CMK (cell line): ENCODE measurements around the gene SP6.

ENCODE experiments used
- DNase-seq: peaks from one replicate; pipeline ENCODE4 v3.0.0-alpha.2; 2010; ENCODE audit warnings: low read depth

The SP6 gene

GRCh38 chr17:47856830-47857229 is 5.9 kb upstream of the SP6 start:
- DNase-seq = no peak

- DNase-seq = no peak
Measured at GRCh38 chr17:47855737-47856136, 4.8 kb upstream of the SP6 start.

- DNase-seq = no peak
Measured at GRCh38 chr17:47853616-47854015, 2.7 kb upstream of the SP6 start.

DNA sequence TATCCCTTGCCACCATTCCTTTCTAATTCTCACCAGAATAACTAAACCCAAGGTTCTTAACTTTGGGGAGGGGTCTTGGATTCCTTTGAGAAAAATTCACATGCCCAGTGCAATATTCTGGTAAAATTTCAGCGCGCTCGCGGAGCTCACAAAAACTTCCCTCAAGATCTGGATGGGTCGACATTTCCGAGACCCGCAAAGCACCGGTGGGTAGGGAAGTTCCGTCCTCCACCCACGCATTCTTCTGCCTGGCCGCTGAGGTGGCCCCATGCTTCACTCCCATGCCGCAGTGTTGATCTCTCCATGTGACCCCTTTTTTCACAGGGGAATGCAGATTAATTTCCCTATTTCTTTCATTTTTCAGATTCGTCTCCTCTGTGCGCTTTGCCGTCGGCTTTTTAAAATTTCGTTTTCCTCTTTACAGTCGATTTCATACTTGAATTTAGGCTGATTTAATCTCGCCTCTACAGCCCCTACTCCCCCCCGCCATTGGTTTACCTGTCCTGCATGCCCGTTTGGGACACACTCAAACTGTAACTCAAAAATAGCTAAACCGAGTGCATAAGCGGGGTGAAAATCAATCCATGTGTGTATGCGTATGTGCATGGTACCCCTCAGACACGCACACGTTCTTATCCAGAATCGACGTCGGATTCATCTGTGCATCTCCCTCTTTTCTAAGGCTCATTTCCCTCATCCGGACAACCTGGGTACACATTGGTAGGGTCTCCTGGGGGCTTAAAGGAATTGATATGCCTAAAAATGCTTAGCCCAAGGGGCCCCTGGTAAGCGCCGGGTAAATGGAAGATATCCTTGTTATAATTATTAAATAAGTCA is 1.4 kb upstream of the SP6 start:
- DNase-seq = no peak

- no peak for DNase-seq
Measured at GRCh38 chr17:47851764-47852112, 775 bp upstream of the SP6 start.

DNA sequence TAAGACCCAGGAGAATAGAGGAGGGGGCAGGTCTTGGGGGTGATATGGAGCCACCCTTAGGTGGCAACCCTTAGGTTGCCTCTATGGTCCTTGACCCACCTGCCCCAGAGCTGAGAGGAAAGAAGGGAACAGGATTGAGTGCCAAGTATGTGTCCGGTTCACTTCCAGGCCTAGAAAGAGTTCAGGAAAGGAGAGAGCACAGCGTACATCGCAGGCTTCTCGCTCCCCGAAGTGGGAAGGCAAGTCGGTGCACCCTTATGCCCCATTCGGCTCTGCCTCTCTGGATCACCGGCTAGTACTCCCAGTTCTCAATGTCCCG is 631 bp downstream of the SP6 start:
- DNase-seq = no peak

DNA sequence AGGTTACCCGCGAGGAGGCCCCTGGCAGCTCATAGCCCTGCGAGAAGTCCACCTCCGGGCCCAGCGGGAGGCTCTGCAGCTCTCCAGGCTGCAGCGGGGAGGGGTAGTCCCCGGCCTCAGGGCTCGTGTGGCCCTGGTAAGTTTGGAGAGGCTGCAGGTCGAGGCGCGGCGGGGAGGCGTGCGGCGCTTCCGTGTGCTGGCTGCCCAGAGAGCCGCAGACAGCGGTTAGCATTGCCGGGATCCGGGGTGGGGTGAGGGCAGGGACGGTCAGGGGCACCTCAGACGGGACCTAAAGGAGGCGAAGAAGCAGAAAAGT is 2.8 kb downstream of the SP6 start:
- no peak for DNase-seq

- DNase-seq = no peak
Measured at GRCh38 chr17:47847341-47848197, 3.4 kb downstream of the SP6 start.

GRCh38 chr17:47846716-47847340 is 4.1 kb downstream of the SP6 start:
- no peak for DNase-seq

DNA sequence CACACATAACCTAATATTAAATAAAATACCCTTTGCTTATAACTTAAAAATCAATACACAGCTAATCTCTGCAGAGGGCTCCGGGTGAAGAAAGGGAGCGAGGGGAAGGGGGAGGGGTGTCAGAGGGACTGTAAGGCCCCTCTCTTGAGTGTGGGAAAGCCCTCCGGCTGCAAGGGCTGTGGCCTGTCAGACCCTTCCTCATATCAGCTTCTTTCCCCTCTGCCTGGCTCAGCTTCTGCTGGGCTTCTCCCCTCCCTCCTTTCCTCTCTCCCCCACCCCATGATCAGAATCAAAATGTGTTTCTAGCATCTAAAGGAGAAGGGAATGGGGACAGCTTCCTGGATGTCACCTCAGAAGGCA is 5.3 kb downstream of the SP6 start:
- no peak for DNase-seq

GRCh38 chr17:47844814-47845715 is 5.9 kb downstream of the SP6 start:
- no peak for DNase-seq

- DNase-seq = no peak
Measured at GRCh38 chr17:47844227-47844626, 6.7 kb downstream of the SP6 start.

GRCh38 chr17:47843391-47843730 is 7.6 kb downstream of the SP6 start:
- DNase-seq = no peak

DNA sequence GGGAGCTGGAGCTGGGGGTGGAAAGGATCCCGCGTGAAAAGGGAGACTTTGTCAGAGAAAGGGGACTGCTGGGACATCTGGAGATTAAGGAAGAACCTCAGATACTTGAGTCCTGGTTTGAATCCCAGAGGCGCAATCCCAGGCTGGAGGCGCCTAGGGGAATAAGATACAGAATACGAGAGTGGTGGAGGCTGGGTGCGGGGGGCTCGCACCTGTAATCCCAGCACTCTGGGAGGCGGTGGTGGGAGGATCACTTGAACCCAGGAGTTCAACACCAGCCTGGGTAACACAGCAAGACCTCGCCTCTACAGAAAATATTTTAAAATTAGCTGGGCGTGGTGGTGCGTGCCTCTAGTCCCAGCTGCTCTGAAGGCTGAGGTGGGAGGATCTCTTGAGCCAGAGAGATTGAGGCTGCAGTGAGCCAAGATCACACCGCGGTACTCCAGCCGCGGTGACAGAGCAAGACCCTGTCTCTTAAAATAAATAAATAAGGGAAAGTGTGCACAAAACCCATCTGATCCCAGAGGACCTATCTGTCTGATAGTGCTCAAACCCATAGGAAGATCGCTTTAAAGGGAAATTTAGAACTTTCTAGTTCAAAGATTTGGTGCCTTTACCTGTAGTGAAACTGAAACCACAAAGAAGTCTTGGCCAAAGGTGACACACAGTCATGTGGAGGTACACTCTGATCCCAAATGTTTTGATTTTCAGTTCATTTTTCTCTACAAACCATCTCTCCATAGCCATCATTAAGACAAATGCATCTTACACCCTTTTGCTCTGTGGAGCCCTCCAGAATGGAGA is 9.3 kb downstream of the SP6 start:
- no peak for DNase-seq

- peak; percentile 88 for DNase-seq
Measured at GRCh38 chr17:47840742-47841487, 10.0 kb downstream of the SP6 start, which contains the start of gene SCRN2. Gene SCRN2, minus strand, starts transcription at chr17:47841273. Its CDS starts 430 bp downstream, at chr17:47840843.

DNA sequence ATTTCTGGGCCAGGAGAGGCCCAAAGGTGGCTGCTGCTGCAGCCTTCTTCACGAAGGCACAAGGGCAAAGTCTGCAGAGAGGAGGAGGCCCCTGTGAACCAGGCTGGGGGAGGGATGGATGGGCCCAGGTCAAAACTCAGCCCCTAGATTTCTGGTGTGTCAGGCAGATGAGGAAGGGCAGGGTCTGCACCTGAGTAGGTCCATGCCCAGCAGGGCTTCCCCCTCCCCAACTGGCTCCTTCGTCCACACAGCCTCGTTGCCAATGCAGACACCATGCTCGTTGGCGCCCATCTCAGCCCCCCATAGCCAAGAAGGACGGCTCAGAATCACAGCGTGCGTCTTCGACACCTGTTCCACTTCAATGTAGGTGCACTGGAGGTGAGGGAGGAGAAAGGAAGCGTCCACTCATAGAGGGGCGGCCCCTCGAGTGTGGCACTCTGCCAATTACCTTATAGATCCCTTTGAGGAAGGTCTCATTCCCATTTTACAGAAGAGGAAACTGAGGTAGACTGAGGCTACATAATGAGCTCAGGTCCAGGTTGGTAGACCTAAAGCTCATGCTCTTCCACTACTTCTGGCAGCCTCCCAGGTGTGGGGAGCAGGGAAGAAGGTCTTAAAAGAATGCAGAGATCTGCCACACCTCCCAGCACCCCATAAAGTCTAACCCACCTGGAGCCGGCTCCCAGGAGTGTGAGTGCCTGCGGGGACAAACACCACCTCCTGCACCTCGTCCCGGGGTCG is 10.8 kb downstream of the SP6 start:
- DNase-seq = no peak

DNA sequence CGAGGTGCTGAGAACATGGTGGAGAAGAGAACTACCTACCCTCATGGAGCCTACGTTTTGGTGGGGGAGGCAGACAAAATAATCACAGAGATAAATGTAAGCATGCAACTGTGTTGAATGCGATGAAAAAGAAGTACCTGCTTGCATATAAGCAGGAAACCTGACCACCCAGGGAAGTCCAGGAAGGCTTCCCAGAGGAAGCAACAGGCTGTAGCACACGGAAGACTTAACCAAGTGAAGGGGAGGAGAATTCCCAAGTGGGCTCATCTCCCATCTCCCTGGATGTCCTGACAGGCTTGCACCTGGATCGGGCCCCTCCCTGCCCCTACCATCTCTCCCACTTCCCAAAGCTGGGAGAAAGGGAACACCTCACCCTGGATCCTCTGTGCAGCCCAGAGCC is 11.9 kb downstream of the SP6 start:
- DNase-seq = no peak

DNA sequence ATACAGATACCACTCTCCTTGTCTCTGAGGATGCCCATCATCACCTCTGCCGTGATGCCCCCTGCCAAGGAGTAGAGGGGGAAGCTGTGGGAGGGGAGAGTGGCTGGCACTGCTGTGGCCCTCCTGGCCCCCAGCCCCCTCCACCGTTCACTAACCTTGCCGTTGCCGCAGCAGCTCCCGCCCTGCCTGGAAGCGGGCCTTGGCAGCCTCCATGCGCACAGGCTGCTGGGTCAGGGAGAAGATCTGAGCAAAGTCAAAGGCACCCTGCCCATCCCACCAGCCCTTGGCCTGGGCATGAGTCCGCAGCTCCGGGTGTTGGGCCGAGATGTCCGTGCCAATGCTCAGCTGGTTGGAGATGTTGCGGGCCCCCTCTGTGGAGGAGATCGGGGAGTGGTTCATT is 12.3 kb downstream of the SP6 start:
- DNase-seq = no peak

GRCh38 chr17:47837401-47838039 is 13.4 kb downstream of the SP6 start:
- DNase-seq = no peak

DNA sequence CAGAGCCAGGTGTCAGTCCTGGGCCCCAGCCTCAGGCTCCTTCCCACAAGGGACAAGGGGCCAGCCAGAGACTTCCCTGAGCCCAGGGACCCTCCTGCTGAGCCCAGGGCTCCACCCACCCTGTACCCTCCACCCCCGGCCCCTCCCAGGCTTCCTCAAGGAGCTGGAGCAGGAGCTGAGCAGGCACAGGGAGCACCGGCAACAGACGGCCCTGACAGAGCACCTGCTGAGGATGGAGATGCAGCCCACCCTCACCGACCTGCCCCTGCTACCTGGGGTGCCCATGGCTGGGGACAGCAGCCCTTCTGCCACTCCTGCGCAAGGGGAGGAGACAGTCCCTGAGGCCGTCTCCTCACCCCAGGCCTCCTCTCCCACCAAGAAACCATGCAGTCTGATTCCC is 14.4 kb downstream of the SP6 start:
- no peak for DNase-seq
